ENCODE data around the gene ZCCHC2. TPM values are rescaled to one million over a fixed set of nuclear protein-coding genes. Genes with fewer than 3 reads are reported as not detected.
A peak's percentile ranks its signal among the peaks of the same experiment; 100 is the strongest.

Gene ZCCHC2
- 10 to 100 TPM; 24.3 to 36.3 (median 26.2) TPM for total RNA-seq

DNA sequence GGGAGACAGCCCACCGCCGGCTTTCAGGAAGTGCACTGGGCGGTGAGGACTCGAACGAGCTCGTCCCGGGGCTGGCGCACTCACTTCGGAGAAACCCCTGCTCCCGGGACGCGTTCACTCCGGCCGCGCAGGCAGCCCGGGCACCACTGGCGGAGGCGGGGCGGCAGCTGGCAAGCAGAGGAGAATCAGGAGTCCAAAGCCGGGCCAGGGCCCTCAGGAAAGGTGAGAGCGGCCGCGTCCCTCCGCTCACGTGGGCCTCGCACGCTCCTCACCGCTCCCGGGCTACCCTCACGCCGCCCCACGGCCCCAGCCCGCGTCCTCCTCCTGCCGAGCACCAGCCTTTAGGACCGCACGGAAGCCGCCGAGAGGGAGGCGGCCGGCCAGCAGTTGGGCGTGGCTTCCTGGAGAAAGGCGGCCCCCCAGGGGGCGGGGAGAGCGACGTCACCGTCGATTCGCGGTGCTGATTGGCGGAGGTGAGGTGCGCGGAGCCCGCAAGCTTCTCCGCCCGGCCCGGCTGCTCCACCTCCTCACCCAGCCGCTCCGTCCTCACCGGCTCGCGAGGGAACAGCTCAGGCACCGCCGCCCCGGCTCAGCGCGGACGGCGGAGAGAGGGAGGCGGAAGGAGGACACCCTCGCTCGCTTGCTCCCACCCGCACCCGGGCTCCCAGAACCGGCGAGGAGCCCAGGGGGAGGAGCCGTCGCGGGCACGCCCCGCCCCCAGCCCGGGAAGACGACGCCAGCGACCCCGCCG lies at the start of gene ZCCHC2:
TSS of gene ZCCHC2 (plus strand) at position 522 of the 751 bp plus-strand sequence. CDS start 400 bp downstream, outside the sequence.
- peak; percentile 97 to 98 for DNase-seq (ENCODE audit: low spot score in 2 of 2)
- Histone ChIP-seq H3K9me3 (no peaks in the 10 kb centered on the region), H3K4me1 (peaks cover 0 to 7% of the 10 kb centered on the region in 2 donors), H3K36me3 (no peaks in the 10 kb centered on the region), H3K27me3 (no peaks in the 10 kb centered on the region), H3K4me3 (peak within 1 kb of the TSS; percentile 79 to 91 (median 87)), H3K27ac (peak within 1 kb of the TSS; percentile 99)
- intact Hi-C loops (cut with DNase I; ENCODE audit: low total_unique reads), result no loop called here
- TF ChIP-seq, protein P1, sequence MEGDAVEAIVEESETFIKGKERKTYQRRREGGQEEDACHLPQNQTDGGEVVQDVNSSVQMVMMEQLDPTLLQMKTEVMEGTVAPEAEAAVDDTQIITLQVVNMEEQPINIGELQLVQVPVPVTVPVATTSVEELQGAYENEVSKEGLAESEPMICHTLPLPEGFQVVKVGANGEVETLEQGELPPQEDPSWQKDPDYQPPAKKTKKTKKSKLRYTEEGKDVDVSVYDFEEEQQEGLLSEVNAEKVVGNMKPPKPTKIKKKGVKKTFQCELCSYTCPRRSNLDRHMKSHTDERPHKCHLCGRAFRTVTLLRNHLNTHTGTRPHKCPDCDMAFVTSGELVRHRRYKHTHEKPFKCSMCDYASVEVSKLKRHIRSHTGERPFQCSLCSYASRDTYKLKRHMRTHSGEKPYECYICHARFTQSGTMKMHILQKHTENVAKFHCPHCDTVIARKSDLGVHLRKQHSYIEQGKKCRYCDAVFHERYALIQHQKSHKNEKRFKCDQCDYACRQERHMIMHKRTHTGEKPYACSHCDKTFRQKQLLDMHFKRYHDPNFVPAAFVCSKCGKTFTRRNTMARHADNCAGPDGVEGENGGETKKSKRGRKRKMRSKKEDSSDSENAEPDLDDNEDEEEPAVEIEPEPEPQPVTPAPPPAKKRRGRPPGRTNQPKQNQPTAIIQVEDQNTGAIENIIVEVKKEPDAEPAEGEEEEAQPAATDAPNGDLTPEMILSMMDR (IDR thresholded peaks at IDR 0.05), result no peak
- TF ChIP-seq POLR2AphosphoS5 (IDR thresholded peaks at IDR 0.05) (peak; percentile 77 to 94 (median 89)), POLR2A (IDR thresholded peaks at IDR 0.05) (peak; percentile 73)

DNA sequence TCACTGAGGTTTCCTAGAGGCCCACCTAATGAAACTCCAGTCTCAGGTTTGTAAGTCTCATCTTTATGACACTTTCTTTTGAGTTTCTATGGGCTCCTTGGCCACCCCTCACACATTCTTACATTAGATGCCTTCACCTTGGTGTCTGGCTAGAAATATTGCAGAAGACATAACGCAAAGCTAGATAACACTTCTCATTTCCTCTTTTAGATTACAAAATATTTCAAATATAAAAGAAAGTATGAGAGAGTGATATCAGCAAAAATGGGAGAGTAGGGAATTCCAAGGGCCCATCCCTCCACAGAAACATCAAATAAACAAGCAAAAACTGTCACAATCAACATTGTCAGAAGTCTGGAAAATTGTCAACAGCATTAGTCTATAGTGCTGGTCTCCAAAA lies 43.3 kb upstream of the ZCCHC2 start:
- Histone ChIP-seq H3K27me3 (no peaks in the 10 kb centered on the region), H3K36me3 (no peaks in the 10 kb centered on the region), H3K4me3 (no peak overlapping the region), H3K9me3 (peaks cover 10 to 13% of the 10 kb centered on the region in 2 donors), H3K4me1 (no peaks in the 10 kb centered on the region), H3K27ac (no peak overlapping the region)
- intact Hi-C loops (cut with DNase I; ENCODE audit: low total_unique reads), result no loop called here
- no peak for DNase-seq (ENCODE audit: low spot score in 2 of 2)
- no peak for TF ChIP-seq POLR2AphosphoS5 (IDR thresholded peaks at IDR 0.05)
- TF ChIP-seq POLR2A (IDR thresholded peaks at IDR 0.05), result no peak
- TF ChIP-seq, protein P1 (IDR thresholded peaks at IDR 0.05), result no peak

DNA sequence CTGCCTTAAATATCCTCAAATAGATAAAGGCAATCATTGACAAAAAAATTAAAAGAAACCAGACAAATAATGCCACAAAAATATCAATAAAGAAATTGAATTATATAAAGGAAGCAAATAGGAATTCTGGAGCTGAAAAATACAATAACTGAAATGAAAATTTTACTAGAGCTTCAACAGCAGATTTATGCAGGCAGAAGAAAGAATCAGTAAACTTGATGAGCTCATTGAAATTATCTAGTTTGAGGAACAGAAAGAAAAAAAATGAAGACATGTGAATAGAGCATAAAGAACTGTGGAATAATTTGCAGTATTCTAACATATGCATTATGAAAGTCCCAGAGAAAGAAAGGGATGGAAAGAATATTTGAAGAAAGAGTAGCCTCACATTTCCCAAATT lies 41.9 kb upstream of the ZCCHC2 start:
- no peak for DNase-seq (ENCODE audit: low spot score in 2 of 2)
- intact Hi-C loops (cut with DNase I; ENCODE audit: low total_unique reads), result loop anchor here (10.0 kb wide), 1 partner anchor 1894 kb away; no protein-coding TSS in a partner anchor

DNA sequence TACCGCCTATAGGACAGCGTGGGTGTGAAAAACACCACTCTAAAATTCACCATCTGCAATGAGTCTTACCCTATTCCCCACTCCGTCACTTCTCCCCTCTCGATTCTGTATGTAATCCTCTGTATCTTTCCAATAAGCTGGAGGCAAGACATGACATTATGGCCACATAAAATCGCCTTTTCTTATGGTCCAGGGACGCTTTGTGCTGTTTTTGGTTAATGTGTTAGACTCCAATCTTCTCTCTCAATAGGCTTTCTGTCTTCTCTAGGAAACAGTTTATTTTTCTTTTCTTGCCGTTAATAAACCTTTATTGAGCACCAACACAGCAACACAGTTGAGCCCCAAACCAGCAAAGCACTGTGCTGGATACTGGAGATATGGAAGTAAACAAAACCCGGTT lies 37.9 kb upstream of the ZCCHC2 start:
- intact Hi-C loops (cut with DNase I; ENCODE audit: low total_unique reads), result loop anchor here (10.0 kb wide), 1 partner anchor 1890 kb away; no protein-coding TSS in a partner anchor
- H3K4me3 ChIP-seq, result no peak overlapping the region
- TF ChIP-seq, protein P1 (IDR thresholded peaks at IDR 0.05), result no peak
- TF ChIP-seq POLR2A (IDR thresholded peaks at IDR 0.05) (no peak), POLR2AphosphoS5 (IDR thresholded peaks at IDR 0.05) (no peak)
- H3K27ac ChIP-seq, result peak overlapping the region in 1 of 2 donors; percentile 82
- peaks cover 9 to 13% of the 10 kb centered on the region in 2 donors for H3K9me3 ChIP-seq
- peaks cover 0 to 7% of the 10 kb centered on the region in 2 donors for H3K4me1 ChIP-seq
- H3K27me3 ChIP-seq, result no peaks in the 10 kb centered on the region
- DNase-seq (ENCODE audit: low spot score in 2 of 2), result no peak
- no peaks in the 10 kb centered on the region for H3K36me3 ChIP-seq

More for the DNA sequence above, 41.9 kb upstream of the ZCCHC2 start:
- Histone ChIP-seq H3K9me3 (peaks cover 9 to 13% of the 10 kb centered on the region in 2 donors), H3K4me3 (no peak overlapping the region), H3K27ac (no peak overlapping the region), H3K27me3 (no peaks in the 10 kb centered on the region), H3K4me1 (peaks cover 0 to 3% of the 10 kb centered on the region in 2 donors), H3K36me3 (no peaks in the 10 kb centered on the region)
- TF ChIP-seq, protein P1 (IDR thresholded peaks at IDR 0.05), result no peak

DNA sequence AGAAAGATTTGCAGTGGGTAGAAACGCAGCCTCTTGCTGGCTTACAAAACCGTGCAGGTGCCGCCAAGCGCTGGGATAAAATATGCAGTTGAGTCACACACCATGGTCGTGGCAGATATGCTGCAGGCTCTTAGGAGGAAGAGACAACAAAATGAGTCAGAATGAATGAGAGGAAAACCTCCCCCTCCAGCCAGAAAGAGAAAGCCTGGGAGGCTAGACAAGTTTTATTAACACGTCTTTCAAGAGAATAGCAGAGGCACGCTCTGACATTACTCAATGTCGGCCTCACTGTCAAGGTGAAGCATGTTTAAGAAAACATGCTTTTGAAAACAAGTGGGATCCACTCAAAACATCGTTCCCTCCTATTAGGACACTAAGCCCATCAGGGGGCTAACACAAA lies 37.1 kb upstream of the ZCCHC2 start:
- intact Hi-C loops (cut with DNase I; ENCODE audit: low total_unique reads), result loop anchor here (10.0 kb wide), 1 partner anchor 1889 kb away; no protein-coding TSS in a partner anchor
- H3K27ac ChIP-seq, result peak overlapping the region; percentile 70 to 82
- peak overlapping the region in 1 of 3 donors; percentile 11 for H3K4me3 ChIP-seq
- H3K4me1 ChIP-seq, result peaks cover 0 to 7% of the 10 kb centered on the region in 2 donors
- no peaks in the 10 kb centered on the region for H3K36me3 ChIP-seq
- H3K27me3 ChIP-seq, result no peaks in the 10 kb centered on the region
- TF ChIP-seq, protein P1 (IDR thresholded peaks at IDR 0.05), result no peak
- TF ChIP-seq POLR2AphosphoS5 (IDR thresholded peaks at IDR 0.05) (no peak), POLR2A (IDR thresholded peaks at IDR 0.05) (no peak)
- peaks cover 2 to 6% of the 10 kb centered on the region in 2 donors for H3K9me3 ChIP-seq
- DNase-seq (ENCODE audit: low spot score in 2 of 2), result peak; percentile 59 to 61

Measured in breast epithelium (tissue), 4 donors.